Posterior vena cava (tissue), 2 donors: ENCODE measurements around the gene LGALS4. TPM values are rescaled to one million over a fixed set of nuclear protein-coding genes. Genes with fewer than 3 reads are reported as not detected.
"Not testable (repeated sequence)": the region's sequence is repeated elsewhere in the genome, so short reads cannot be mapped to it uniquely, and the experiment has no call there.

Experiments
- DNase-seq: peaks from one replicate; pipeline ENCODE4 v3.0.0-alpha.2; 2020; ENCODE audit warnings: low spot score
- intact Hi-C, 2 donors: fragments of 100-400 bp; cut with DNase I; formaldehyde crosslinking; loops; one replicate each; pipeline versions ENCODE4 v1.14.1 to v1.14.2; 2022 to 2023
- long read RNA-seq, 2 donors: library from polyadenylated mRNA; unstranded; transcript quantifications; one replicate each; pipeline ENCODE4 v2.0.0, GENCODE V29; 2020 to 2021
- total RNA-seq, 2 donors: library from RNA; stranded (reverse); fragmentation: NEBNext Ultra II Directional; extraction: Animal tissue kit (Norgen Biotek cat#: 25700); gene quantifications; one replicate each; pipeline ENCODE4 v1.2.1, GENCODE V29; 2021
- donor health status: DM: yes; HTN: yes; CAD: no.
- donor health status: DM: yes; HTN: yes; CAD: no.

LGALS4 gene
- under 1 TPM in 1 of 2 donors, not detected in 1; 0.86 TPM for total RNA-seq
- long read RNA-seq, donor 1 = 0 reads
- long read RNA-seq, donor 2 = 0 reads

GRCh38 chr19:38812841-38813320, at the start of gene LGALS4:
Gene LGALS4 (minus strand): TSS chr19:38812945. CDS start chr19:38812886, 59 bp downstream.
- DNase-seq = no peak
- intact Hi-C loops = no loop called here

- DNase-seq = no peak
- intact Hi-C loops = no loop called here
These were observed 48.6 kb upstream of the LGALS4 start for GRCh38 chr19:38861368-38861767.

- DNase-seq, intact Hi-C loops: not testable (repeated sequence)
These were observed 47.0 kb upstream of the LGALS4 start for GRCh38 chr19:38859631-38860204.

- intact Hi-C loops = no loop called here
- no peak for DNase-seq
These were observed 44.1 kb upstream of the LGALS4 start for GRCh38 chr19:38856813-38857212.

GRCh38 chr19:38855751-38856150, 43.0 kb upstream of the LGALS4 start:
- intact Hi-C loops, DNase-seq: not testable (repeated sequence)

- not testable (repeated sequence) for DNase-seq
- intact Hi-C loops = loop anchor here in 1 of 2 donors (5.0 kb wide), 1 partner anchor 208 kb away; the partner anchor contains the start of gene ACTN4
These were observed 42.2 kb upstream of the LGALS4 start for GRCh38 chr19:38854961-38855360.

- no peak for DNase-seq
These were observed 40.5 kb upstream of the LGALS4 start for GRCh38 chr19:38853214-38853613.

GRCh38 chr19:38852231-38853044, 39.7 kb upstream of the LGALS4 start:
- peak; percentile 88 for DNase-seq
- intact Hi-C loops = loop anchor here (2.0 to 5.0 kb wide), 2 partner anchors 26 to 205 kb away; partner anchors contain the start of genes ACTN4 (in 1 of the 2) and RINL (in 1 of the 2)

More at GRCh38 chr19:38853214-38853613, 40.5 kb upstream of the LGALS4 start:
- intact Hi-C loops = loop anchor here (2.0 to 5.0 kb wide), 2 partner anchors 26 to 206 kb away; partner anchors contain the start of genes ACTN4 (in 1 of the 2) and RINL (in 1 of the 2)

GRCh38 chr19:38851622-38852230, 39.0 kb upstream of the LGALS4 start:
- peak; percentile 98 for DNase-seq
- intact Hi-C loops = loop anchor here (2.0 to 5.0 kb wide), 2 partner anchors 27 to 204 kb away; partner anchors contain the start of genes ACTN4 (in 1 of the 2) and RINL (in 1 of the 2)

GRCh38 chr19:38850976-38851621, 38.4 kb upstream of the LGALS4 start:
- intact Hi-C loops = loop anchor here in 1 of 2 donors (5.0 kb wide), 1 partner anchor 204 kb away; the partner anchor contains the start of gene ACTN4
- DNase-seq = peak; percentile 85

- intact Hi-C loops = loop anchor here in 1 of 2 donors (5.0 kb wide), 1 partner anchor 203 kb away; the partner anchor contains the start of gene ACTN4
- DNase-seq = peak; percentile 100
These were observed 37.8 kb upstream of the LGALS4 start for GRCh38 chr19:38850436-38850975.

- peak; percentile 99 for DNase-seq
- intact Hi-C loops = loop anchor here in 1 of 2 donors (5.0 kb wide), 1 partner anchor 203 kb away; the partner anchor contains the start of gene ACTN4
These were observed 37.2 kb upstream of the LGALS4 start, which contains the start of gene HNRNPL for GRCh38 chr19:38849860-38850435. Gene HNRNPL (minus strand): TSS chr19:38849986. CDS start chr19:38849966, 20 bp downstream.

- DNase-seq = peak; percentile 99
- intact Hi-C loops = no loop called here
These were observed 36.6 kb upstream of the LGALS4 start for GRCh38 chr19:38849147-38849859.

GRCh38 chr19:38848299-38849146, 35.8 kb upstream of the LGALS4 start:
- intact Hi-C loops = no loop called here
- no peak for DNase-seq

- intact Hi-C loops = no loop called here
- DNase-seq = no peak
These were observed 33.4 kb upstream of the LGALS4 start for GRCh38 chr19:38846097-38846496.

GRCh38 chr19:38845374-38846024, 32.8 kb upstream of the LGALS4 start:
- intact Hi-C loops = no loop called here
- DNase-seq = no peak
